ENCODE data around the gene ARID1A. TPM values are rescaled to one million over a fixed set of nuclear protein-coding genes. Genes with fewer than 3 reads are reported as not detected.
A peak's percentile ranks its signal among the peaks of the same experiment; 100 is the strongest.

The ARID1A gene
- total and polyA plus RNA-seq, 9 of the 15 experiments (the other 6 are each of a cell fraction or from before 2014, with no cell fraction given): 8.3 to 88.3 (median 22.5) TPM

DNA sequence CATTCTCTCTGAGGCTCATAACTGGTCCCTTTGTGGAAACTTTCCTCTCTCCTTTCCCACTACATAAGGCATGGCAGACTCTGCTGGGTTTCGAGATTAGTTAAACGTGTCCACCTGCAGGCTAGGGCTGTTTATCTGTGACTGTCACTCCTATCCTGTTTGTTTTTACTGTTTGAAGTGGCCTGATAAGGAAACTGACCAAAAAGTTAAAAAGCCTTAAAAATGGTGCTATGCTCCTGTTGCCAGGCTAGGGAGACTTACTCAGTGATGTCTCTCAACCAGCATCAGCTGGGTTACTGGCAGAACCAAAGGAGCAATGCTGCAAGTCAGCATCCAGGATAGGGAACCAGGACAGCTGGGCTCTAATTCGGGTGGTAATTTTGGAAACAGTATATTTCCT lies 95.8 kb downstream of the ARID1A start (continued):
- TF ChIP-seq, protein P1, sequence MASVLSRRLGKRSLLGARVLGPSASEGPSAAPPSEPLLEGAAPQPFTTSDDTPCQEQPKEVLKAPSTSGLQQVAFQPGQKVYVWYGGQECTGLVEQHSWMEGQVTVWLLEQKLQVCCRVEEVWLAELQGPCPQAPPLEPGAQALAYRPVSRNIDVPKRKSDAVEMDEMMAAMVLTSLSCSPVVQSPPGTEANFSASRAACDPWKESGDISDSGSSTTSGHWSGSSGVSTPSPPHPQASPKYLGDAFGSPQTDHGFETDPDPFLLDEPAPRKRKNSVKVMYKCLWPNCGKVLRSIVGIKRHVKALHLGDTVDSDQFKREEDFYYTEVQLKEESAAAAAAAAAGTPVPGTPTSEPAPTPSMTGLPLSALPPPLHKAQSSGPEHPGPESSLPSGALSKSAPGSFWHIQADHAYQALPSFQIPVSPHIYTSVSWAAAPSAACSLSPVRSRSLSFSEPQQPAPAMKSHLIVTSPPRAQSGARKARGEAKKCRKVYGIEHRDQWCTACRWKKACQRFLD (CRISPR knock-in tag; IDR thresholded peaks at IDR 0.05): peak; percentile 95
- peak; percentile 95 for TF ChIP-seq LCOR (CRISPR knock-in tag; IDR thresholded peaks at IDR 0.05)
- TF ChIP-seq ZFP36 (IDR thresholded peaks at IDR 0.05; ENCODE audit: low read depth, low read length, partially characterized antibody): peak; percentile 6
- TF ChIP-seq, protein P2, sequence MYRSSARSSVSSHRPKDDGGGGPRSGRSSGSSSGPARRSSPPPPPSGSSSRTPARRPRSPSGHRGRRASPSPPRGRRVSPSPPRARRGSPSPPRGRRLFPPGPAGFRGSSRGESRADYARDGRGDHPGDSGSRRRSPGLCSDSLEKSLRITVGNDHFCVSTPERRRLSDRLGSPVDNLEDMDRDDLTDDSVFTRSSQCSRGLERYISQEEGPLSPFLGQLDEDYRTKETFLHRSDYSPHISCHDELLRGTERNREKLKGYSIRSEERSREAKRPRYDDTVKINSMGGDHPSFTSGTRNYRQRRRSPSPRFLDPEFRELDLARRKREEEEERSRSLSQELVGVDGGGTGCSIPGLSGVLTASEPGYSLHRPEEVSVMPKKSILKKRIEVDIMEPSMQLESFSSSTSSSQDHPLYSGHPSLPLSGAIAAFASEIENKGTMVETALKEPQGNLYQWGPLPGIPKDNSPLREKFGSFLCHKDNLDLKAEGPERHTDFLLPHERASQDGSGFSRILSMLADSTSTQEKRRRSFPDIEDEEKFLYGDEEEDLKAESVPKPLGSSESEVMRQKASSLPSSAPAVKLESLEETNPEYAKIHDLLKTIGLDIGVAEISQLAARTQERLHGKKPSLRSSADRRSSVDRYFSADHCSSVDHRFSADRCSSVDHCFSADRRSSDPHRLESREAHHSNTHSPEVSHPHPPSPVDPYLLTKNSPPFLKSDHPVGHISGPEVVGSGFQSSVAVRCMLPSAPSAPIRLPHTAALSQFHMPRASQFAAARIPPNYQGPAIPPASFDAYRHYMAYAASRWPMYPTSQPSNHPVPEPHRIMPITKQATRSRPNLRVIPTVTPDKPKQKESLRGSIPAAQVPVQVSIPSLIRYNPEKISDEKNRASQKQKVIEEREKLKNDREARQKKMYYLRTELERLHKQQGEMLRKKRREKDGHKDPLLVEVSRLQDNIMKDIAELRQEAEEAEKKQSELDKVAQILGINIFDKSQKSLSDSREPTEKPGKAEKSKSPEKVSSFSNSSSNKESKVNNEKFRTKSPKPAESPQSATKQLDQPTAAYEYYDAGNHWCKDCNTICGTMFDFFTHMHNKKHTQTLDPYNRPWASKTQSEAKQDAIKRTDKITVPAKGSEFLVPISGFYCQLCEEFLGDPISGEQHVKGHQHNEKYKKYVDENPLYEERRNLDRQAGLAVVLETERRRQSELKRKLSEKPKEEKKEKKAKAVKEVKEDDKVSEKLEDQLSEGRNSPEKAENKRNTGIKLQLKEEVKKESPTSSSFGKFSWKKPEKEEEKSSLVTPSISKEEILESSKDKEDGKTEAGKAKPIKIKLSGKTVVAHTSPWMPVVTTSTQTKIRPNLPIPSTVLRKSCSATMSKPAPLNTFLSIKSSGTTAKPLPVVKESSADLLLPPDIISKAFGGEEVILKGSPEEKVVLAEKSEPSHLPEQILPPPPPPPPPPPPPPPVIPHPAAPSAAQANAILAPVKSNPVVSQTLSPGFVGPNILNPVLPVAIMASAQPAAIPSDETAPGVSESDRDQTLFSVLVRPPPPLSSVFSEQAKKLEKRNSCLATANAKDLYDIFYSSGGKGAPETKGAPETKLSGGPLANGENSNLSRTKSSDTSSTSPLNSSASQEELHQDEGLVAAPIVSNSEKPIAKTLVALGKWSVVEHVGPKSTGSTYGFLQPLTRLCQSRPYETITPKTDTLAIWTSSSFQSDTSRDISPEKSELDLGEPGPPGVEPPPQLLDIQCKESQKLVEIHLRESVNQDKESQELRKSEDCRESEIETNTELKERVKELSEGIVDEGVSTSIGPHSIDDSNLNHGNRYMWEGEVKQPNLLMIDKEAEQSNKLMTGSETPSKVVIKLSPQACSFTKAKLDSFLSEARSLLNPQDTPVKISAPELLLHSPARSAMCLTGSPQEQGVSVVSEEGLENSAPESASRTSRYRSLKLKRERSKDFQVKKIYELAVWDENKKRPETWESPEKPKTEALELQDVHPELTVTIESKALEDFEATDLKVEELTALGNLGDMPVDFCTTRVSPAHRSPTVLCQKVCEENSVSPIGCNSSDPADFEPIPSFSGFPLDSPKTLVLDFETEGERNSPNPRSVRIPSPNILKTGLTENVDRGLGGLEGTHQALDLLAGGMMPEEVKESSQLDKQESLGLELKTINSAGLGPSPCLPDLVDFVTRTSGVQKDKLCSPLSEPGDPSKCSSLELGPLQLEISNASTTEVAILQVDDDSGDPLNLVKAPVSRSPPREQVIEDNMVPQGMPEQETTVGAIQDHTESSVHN (IDR thresholded peaks at IDR 0.05; ENCODE audit: borderline replicate concordance in 1 of 2, low read depth in 1 of 2): no peak
- TF ChIP-seq ZNF175 (CRISPR knock-in tag; IDR thresholded peaks at IDR 0.05; ENCODE audit: low read depth): peak; percentile 70; the same call in 1 of the 2 replicates
- no peak for TF ChIP-seq CSDE1 (IDR thresholded peaks at IDR 0.05)
- no peak for TF ChIP-seq ZBTB17 (CRISPR knock-in tag; IDR thresholded peaks at IDR 0.05)
- TF ChIP-seq POLR2A (conservative IDR thresholded peaks at IDR 0.05): no peak
- no peak for TF ChIP-seq CEBPB (tag; IDR thresholded peaks at IDR 0.05)
- no peak for TF ChIP-seq KDM2B (CRISPR knock-in tag; IDR thresholded peaks at IDR 0.05)
- TF ChIP-seq FOXM1 (IDR thresholded peaks at IDR 0.05; ENCODE audit: low read depth): peak; percentile 96
- no peak for TF ChIP-seq FOXM1 (CRISPR knock-in tag; IDR thresholded peaks at IDR 0.05; ENCODE audit: low read depth)
- TF ChIP-seq TCF3 (CRISPR knock-in tag; IDR thresholded peaks at IDR 0.05): peak; percentile 99
- TF ChIP-seq NR2C1 (IDR thresholded peaks at IDR 0.05): no peak
- no peak for TF ChIP-seq NR2C1 (tag; IDR thresholded peaks at IDR 0.05)
- TF ChIP-seq CBX5 (IDR thresholded peaks at IDR 0.05; ENCODE audit: borderline replicate concordance, low read depth): no peak
- TF ChIP-seq, protein P3, sequence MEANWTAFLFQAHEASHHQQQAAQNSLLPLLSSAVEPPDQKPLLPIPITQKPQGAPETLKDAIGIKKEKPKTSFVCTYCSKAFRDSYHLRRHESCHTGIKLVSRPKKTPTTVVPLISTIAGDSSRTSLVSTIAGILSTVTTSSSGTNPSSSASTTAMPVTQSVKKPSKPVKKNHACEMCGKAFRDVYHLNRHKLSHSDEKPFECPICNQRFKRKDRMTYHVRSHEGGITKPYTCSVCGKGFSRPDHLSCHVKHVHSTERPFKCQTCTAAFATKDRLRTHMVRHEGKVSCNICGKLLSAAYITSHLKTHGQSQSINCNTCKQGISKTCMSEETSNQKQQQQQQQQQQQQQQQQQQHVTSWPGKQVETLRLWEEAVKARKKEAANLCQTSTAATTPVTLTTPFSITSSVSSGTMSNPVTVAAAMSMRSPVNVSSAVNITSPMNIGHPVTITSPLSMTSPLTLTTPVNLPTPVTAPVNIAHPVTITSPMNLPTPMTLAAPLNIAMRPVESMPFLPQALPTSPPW (CRISPR knock-in tag; IDR thresholded peaks at IDR 0.05): peak; percentile 41
- TF ChIP-seq, protein P4, sequence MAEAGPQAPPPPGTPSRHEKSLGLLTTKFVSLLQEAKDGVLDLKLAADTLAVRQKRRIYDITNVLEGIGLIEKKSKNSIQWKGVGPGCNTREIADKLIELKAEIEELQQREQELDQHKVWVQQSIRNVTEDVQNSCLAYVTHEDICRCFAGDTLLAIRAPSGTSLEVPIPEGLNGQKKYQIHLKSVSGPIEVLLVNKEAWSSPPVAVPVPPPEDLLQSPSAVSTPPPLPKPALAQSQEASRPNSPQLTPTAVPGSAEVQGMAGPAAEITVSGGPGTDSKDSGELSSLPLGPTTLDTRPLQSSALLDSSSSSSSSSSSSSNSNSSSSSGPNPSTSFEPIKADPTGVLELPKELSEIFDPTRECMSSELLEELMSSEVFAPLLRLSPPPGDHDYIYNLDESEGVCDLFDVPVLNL (CRISPR knock-in tag; IDR thresholded peaks at IDR 0.05; ENCODE audit: low read depth): no peak

Measured in K562 (cell line).